ENCODE results near the gene PSG11.
"Not testable (repeated sequence)": the region's sequence is repeated elsewhere in the genome, so short reads cannot be mapped to it uniquely, and the experiment has no call there.

PSG11 gene

DNA sequence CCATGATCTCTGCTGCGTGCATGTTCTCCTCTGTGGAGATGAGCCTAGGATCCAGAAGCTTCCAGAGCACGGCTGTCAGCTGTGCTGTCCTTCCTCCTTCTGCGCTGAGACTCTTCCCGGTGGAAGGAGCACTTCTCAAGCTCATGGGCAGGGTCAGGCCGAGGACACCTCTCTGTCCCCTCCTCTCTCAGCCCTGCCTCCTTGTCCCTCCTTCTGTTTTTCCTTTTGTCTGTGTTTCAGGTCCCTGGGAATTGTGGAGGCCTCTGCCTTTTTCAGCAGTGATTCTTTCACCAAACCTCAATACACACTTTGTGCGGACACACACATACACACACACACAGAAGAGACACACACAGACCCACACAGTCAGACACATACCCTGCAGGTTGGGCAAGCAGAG is at the start of gene PSG11:
Gene PSG11, minus strand, starts transcription at position 101 of the 400 bp plus-strand sequence. Its CDS starts 97 bp downstream, at position 4.
- DNase-seq = not testable (repeated sequence)

DNA sequence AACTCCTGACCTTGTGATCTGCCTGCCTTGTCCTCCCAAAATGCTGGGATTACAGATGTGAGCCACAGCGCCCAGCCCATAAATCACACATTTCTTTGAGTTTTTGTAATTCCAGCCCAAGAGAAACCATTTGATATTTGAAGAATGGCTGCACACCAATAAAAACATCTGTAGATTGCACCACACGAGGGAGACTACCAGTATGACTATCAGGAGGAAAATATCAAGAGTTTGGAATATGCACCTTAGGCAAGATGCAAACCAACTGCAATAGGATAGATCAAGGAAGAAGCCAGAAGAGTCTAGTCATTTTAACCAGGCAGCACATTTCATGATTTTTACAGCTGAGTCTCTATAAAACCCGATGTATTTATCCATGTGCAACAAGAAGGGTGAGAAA is 36.1 kb upstream of the PSG11 start:
- DNase-seq = not testable (repeated sequence)

DNA sequence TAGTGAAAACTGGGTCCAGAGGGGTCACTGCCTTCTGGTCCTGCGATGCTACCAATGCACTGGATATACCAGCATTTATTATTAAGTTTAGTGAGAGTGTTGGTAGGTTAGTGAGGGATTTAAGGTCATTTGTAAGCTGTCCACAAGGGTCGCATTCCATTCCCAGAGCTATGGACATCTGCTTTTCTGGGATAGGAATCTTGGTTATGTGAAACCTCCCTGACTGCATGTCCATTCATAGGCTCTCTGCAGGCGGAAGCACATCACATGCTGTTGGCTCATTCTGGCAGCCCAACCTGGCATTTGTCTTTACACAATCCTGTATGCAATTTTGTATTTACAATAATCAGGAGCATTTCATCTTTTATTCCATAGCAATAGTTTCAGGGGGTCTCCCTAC is 35.1 kb upstream of the PSG11 start:
- DNase-seq = not testable (repeated sequence)

DNA sequence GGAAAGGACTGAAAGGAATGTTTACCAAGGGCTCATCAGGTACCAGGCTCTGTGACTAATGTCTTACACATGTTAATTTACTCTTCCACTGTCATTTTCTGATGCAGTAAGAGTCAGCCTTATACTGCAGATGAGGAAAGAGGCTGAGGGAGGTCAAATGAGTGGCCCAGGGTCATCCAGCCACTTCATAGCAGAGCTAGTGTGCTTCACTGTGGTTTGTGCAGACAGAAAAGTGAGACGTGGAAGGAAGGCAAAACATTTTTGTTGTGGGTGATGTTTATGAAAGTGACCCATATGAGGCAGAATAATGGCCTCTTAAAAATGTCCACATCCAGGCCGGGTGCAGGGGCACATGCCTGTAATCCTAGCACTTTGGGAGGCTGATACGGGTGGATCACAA is 34.0 kb upstream of the PSG11 start:
- DNase-seq = not testable (repeated sequence)

DNA sequence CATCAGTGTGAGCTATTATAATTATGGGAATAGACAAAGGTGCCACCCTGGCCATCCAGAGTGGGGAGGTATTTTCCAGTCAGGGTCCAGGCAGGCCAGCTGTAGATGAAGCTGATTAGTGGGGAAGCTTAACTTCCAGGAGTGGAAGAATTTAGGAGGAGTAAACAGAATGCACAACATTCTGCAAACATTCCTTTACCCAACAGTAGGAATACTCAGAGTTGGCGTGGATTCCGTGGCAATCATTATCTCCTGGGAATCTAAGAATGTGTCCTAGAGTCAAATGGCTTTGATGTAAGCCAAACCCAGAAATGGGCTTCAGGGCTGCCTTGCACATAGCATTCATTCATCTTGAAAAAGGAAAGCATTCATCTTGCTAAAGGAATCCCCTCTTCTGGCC is 33.2 kb upstream of the PSG11 start:
- not testable (repeated sequence) for DNase-seq

DNA sequence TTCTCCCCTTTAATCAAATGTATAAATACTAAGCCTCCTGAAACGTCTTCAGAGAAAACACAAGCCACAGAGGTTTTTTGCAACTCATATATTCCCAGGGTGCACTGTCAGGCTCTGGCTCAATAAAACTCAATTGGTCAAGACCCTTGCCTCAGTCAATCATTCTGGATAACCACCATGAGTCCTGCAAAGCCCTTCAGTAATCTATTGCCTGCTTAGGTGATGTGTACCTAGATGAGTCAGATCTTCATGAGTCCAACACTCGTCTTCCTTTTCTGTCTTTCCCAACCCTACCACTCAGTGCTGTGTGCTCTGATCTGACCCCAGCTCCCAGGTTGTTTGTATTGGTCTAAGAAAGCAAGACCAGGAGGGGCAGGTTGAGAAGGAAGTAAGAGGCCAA is 32.2 kb upstream of the PSG11 start:
- DNase-seq = not testable (repeated sequence)

DNA sequence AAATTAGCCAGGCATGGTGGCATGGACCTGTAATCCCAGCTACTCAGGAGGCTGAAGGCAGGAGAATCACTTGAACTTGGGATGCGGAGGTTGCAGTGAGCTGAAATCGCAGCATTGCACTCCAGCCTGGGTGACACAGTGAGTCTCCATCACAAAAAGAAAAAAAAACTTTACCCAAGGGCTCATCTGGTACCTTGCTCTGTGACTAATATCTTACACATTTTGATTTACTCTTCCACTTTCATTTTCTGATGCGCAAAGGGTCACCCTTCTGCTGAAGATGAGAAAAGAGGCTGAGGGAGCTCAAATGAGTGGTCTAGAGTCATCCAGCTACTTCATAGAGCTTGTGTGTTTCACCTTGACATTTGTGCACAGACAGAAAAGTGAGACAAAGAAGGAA is 21.7 kb upstream of the PSG11 start:
- DNase-seq = not testable (repeated sequence)

DNA sequence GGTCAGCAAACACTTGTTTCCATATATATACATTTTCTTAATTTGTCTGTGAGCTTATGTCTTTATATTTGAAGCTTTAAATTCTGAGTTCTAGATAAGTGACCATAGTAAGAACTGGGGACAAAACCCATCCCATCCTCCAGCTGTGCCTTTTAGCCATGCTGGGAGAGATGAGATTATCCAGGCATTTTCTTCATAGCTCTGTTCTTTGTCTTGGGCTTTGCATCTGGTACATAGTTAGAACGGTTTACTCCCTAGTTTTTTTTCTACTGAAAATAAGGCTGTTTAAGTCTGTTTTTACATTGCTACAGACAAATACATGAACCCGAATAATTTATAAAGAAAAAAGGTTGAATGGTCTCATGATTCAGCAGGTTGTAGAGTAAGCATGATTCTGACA is 20.3 kb upstream of the PSG11 start:
- not testable (repeated sequence) for DNase-seq

DNA sequence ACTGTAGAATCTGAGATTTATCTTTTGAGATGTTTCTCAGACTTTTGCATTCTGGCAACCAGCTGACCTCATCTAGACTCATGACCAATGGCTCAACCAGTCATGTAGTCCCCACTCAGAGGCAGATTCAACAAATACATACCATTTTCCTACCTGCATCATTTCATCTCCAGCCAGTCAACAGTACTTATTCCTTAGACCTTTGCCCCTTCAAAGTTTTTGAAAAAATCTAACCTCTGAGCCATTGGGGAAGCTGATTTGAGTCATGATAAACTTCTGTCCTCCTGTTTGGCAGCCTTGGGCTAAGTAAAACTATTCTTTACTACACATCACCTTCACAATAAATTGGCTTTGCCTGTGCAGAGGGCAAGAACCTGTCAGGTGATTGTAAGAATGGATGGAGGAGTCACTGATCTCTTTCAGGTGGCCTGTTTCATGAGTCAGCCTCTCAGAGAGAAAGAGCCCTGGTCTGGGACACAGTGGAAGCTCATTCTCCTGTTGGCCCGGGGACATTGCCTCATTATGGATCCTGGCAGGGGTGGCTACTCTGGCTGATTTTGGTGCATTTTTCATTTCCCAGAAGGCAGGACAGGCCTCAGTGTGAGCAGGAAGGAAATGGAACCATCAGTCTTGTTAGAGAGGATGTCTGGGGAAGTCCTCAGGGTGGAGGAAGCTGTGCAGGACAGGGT is 17.4 kb upstream of the PSG11 start:
- not testable (repeated sequence) for DNase-seq

DNA sequence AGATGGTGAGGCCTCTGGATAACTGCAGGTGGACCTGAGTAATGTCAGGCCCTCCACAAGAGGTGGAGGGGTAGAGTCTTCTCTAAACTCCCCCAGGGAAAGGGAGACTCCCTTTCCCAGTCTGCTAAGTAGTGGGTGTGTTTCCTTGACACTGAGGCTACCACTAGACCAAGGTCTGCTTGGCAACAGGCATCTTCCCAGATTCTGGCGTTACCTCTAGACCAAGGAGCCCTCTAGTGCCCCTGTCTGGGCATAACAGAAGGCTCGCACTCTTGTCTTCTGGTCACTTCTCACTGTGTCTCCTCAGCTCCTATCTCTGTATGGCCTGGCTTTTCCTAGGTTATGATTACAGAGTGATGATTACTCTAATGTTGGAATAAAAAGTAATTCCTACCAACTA is 5.4 kb upstream of the PSG11 start:
- not testable (repeated sequence) for DNase-seq

DNA sequence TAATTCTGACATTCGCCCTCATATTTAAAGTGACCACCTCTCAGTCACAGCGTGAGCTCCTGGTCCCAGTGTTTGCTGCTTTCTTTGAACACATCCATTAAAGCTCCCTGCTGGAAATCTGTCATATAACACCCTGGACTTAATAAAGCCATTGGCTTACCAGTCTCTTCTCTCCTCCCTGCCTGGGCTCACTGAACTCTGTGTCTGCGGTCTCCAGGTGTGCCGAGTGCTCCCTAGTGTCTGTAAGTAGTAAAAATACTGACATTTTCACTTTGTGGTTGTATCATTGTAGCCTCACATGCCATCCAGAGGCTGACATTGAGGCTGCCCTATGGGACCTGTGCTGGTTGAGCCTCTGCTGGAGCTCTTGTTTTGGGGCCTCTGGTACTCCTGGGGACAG is 2.6 kb upstream of the PSG11 start:
- no peak for DNase-seq

DNA sequence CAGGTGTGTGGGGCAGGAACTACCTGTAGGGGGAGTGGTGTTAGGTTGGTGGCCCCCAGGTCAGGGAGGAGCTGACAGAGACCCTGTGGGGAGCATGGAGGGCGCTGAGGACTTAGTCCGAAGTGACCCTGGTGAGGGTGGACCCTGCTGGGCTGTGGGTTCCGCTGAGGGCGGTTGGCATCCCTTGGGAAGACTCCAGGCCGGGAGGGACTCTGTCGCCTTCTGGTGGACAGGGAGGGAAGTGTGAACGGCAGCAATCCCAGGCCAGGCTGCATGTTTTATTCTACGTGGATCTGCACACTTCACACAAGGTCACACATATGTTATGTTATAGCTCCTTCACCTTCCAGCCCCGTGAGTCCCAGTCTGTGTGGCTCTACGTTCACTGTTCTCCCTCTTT is 1.7 kb upstream of the PSG11 start:
- DNase-seq = not testable (repeated sequence)

DNA sequence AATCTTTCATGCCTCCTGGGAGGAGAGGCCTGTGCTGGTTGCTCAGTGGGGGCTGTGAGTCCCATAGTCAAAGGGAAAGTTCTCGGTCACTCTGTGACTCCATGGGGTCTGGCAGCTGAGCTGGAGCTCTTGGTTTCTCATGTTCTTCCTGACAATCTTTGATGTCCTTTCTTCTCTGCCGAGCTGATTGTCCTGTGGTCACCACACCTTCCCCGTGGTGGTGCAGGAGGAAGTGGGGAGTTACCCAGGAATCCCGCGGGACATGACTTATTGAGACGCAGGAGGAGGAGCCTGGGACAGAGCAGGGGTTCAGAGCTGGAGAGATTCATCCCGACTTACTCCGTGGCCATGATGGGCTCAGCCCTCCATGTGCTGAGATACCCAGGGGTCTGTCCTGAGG is 792 bp upstream of the PSG11 start:
- not testable (repeated sequence) for DNase-seq

DNA sequence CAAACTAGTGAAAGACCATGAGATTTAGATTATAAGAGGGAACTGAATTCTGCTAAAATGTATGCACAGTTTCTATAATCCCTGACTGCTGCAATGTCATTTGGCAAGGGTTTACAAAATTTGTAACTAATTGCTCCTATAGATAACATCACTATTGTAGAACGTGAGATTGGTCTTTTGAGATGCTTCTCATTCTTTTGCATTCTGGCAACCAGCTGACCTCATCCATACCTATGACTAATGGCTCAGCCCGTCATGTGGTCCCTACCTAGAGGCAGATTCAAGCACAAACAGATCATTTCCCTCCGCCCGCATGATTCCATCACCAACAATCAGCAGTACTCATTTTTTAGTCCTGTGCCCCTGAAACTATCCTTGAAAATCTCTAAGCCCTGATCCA is 4.2 kb downstream of the PSG11 start:
- not testable (repeated sequence) for DNase-seq

DNA sequence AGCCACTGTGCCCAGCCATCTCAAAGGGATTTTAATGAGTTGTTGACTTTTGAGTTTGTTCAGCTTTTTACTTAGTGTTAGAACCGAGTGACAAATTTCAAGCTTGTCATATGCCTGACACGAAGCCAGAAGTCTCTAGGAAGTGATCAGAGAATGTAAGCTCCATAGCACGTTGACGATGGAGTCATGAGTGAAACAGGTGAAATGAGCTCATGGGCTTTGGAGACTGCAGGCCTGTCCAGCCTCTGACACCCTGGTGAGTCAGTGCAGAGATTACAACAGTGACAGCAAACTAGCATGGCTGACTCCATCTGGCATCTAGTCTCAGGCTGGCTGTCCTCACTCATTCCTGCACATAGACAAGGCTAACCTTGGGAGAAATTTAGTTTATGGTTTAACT is 4.6 kb downstream of the PSG11 start:
- not testable (repeated sequence) for DNase-seq

DNA sequence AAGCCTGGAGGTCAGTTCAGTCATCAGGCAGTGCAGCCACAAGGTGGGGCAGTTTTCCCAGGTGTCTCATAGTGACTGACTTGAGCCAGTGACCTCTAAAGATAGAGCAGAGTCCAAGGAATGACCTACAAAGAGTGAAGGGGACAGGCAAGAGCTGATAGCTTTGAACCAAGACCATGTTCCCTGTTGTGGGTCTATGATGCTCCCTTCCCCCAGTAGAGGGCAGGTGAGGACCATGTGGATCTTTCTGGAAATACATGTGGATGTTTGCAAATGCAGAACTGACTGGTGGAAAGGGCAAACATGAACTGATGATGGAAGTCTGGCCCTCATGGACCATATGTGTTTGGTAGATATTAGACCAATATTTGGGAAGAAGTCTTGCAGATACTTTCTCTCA is 6.7 kb downstream of the PSG11 start:
- not testable (repeated sequence) for DNase-seq

DNA sequence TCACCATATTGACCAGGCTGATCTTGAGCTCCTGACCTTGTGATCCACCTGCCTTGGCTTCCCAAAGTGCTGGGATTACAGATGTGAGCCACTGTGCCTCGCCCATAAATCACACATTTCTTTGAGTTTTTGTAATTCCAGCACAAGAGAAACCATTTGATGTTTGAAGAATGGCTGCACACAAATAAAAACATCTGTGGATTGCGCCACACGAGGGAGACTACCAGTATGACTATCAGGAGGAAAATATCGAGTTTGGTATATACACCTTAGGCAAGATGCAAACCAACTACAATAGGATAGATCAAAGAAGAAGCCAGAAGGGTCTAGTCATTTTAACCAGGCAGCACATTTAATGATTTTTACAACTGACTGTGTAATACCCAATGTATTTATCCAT is 20.4 kb downstream of the PSG11 start:
- not testable (repeated sequence) for DNase-seq

DNA sequence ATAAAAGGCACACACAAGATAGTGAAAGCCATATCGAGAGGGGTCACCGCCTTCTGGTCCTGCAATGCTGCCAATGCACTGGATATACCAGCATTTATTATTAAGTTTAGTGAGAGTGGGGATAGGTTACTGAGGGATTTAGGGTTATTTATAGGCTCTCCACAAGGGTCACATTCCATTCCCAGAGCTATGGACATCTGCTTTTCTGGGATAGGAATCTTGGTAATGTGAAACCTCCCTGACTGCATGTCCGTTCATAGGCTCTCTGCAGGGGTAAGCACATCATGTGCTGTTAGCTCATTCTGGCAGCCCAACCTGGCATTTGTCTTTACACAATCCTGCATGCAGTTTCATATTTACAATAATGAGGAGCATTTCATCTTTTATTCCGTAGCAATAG is 21.4 kb downstream of the PSG11 start:
- DNase-seq = not testable (repeated sequence)

DNA sequence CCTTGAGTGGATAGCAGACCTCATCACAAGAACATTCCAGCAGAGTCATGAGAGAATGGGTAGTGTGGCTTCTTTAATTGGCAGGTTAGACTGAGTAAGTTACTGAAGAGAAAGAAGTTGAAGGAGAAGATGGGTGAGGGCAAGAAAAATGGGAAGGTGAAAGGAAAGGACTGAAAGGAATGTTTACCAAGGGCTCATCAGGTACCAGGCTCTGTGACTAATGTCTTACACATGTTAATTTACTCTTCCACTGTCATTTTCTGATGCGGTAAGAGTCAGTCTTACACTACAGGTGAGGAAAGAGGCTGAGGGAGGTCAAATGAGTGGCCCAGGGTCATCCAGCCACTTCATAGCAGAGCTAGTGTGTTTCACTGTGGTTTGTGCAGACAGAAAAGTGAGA is 22.6 kb downstream of the PSG11 start:
- DNase-seq = not testable (repeated sequence)

DNA sequence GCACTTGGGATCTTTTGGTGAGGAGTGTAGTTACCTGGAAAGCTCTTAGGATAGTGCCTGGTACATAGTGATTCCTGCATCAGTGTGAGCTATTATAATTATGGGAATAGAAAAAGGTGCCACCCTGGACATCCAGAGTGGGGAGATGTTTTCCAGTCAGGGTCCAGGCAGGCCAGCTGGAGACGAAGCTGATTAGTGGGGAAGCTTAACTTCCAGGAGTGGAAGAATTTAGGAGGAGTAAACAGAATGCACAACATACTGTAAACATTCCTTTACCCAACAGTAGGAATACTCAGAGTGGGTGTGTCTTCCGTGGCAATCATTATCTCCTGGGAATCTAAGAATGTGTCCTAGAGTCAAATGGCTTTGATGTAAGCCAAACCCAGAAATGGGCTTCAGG is 23.3 kb downstream of the PSG11 start:
- DNase-seq = not testable (repeated sequence)

DNA sequence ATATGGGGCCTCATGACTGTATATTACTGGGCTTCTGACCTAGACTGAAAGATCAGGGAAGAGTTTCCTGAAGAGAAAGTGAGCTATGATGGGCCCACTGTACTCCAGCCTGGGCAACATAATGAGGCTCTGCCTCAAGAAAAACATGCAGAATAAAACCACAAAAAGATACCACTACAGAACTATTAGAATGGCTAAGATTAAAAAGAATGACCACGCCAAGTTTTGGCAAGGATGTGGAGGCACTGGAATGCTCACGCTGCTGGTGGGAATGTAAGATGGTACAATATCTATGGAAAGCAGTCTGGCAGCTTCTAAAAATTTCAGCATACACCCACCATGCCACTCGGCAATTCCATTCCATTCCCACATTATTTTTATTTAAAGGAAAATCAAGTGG is 30.1 kb downstream of the PSG11 start:
- not testable (repeated sequence) for DNase-seq

DNA sequence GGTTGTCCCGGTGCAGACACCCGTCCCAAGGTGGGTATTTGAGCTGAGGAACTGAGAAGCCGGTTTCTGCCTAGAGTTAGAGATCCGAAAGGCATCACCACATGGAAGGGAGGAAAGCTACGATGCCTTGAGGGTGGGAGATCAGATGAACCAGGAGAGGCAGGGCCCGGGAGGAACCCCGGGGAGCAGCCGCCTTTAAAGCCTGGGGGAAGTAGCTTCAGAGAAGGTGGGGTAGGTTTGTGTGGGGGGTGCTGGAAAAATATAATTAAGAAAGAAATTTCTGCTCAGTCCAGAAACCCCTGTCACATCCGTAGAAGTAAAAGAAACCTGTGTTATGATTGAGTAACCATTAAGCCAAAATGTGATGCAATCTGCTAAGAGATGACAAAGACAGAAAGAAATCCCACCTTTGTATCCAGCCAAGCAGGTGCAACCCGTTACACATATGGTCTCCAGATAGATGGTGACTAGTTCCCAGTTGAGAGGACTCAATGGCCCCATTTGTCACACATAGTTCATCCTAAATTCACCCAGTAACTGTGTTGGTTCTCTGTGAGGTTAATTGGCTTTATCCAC is 34.2 kb downstream of the PSG11 start:
- DNase-seq = not testable (repeated sequence)

DNA sequence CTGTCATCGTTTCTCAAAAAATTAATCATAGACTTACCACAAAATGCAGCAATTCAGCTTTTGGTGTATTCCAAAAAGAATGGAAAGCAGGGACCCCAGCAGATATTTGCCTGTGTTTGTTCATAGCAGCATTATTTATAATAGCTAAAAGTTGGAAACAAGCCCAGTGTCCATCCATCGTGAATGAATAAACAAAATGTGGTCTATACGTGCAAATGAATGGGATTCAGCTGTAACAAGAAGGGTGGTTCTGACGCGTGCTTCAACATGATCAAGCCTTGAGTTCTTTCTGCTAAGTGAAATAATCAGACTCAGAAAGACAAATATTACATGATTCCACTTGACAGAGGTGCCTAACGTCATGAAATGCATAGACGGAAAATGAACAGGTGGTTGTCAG is 36.4 kb downstream of the PSG11 start:
- DNase-seq = peak; percentile 14

DNA sequence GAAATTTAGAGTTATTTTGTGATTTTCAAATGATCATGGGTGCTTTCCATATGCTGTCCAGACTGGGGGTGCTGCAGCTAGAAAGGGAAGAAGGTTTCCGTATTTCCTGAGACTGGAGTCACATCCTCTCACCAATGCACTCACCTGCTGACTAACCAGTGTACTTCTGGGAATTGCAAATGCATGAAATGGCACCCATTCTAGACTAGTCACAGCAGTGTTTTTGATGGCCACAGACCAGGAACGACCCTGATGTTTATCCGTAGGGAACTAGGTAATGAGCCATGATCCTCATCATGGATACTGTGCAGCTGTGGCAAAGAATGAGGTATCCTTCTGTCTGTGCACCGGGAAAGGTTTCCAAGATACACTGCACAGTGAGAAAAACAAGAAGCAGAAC is 37.1 kb downstream of the PSG11 start:
- DNase-seq = not testable (repeated sequence)

DNA sequence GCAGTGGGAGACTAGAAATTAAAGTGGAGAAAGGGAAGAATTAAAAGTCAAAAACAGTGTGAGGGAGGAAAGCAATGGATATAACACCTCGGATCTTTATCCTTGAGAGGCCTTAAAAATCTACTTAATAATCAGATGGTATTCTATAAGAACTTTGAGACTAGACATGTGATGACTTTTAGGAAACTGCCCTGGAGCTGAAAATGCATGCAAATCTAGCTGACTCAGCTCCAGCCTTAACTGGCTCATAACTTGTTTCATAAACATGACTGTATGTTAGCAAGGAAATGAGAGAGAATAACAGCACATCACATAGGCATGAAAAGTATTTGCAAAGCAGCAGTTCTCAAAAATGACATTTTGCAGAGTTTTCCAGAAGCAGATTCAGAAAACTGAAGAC is 38.1 kb downstream of the PSG11 start:
- DNase-seq = not testable (repeated sequence)

Measured in NCI-H1694 (cell line).